SK-N-SH (cell line): ENCODE results near the gene IL9. TPM values are rescaled to one million over a fixed set of nuclear protein-coding genes. Genes with fewer than 3 reads are reported as not detected.

Experiments
- CTCF ChIA-PET: fragments of 300-600, 350-600 bp; formaldehyde crosslinking; extraction: SDS; loops from one replicate; lab custom pipeline; 2021; lab: Yijun Ruan, JAX
- POLR2A ChIA-PET: fragments of 350-600 bp; sonication (Branson Sonifier 250); formaldehyde crosslinking; extraction: SDS; loops from one replicate; lab custom pipeline; 2020; ENCODE audit warnings: antibody characterized with exemption, inconsistent platforms; lab: Yijun Ruan, JAX
- DNase-seq: peaks from one replicate; pipeline ENCODE4 v3.0.0; 2012
- H2AFZ ChIP-seq: fragments of 200-600 bp; sonication (generic); 2 replicates; pipeline ENCODE4 v1.8.1; 2016; ENCODE audit warnings: antibody characterized with exemption, mild to moderate bottlenecking, low read depth
- H3F3A ChIP-seq: fragments of 200-600 bp; sonication (generic); replicated peaks from 2 replicates; pipeline ENCODE3; 2016; ENCODE audit warnings: antibody characterized with exemption, mild to moderate bottlenecking; ENCODE audit not compliant: insufficient read depth
- H3K27ac ChIP-seq, 2 experiments: fragments of 200-500 bp in 1 of 2; fragments of 200-600 bp in 1 of 2; sonication (Bioruptor generic) in 1 of 2; sonication (generic), shearing (Covaris generic) in 1 of 2; 2 replicates each; pipeline versions ENCODE4 v1.5.1 to v1.6.1; 2014 to 2016; ENCODE audit warnings: low read depth in 2 of 2, inconsistent platforms in 1 of 2, low read length in 1 of 2, mild to moderate bottlenecking in 1 of 2, mixed read lengths in 1 of 2
- H3K27me3 ChIP-seq: fragments of 200-600 bp; sonication (generic), shearing (Covaris generic); 2 replicates; pipeline ENCODE4 v1.6.1; 2016; ENCODE audit warnings: mixed run types; ENCODE audit not compliant: insufficient read depth
- H3K36me3 ChIP-seq, 2 experiments: fragments of 200-500 bp in 1 of 2; fragments of 200-600 bp in 1 of 2; sonication (Bioruptor generic) in 1 of 2; sonication (generic) in 1 of 2; replicated peaks in 1 of 2; 2 replicates each; pipeline versions ENCODE3 to v1.5.1; 2014 to 2016; ENCODE audit warnings: low read length in 1 of 2, mild to moderate bottlenecking in 1 of 2; ENCODE audit not compliant: insufficient read depth in 2 of 2, control insufficient read depth in 1 of 2
- H3K4me1 ChIP-seq, 2 experiments: fragments of 200-500 bp in 1 of 2; fragments of 200-600 bp in 1 of 2; sonication (Bioruptor generic) in 1 of 2; sonication (generic), shearing (Covaris generic) in 1 of 2; 2 replicates each; pipeline versions ENCODE4 v1.5.1 to v1.6.1; 2014 to 2016; ENCODE audit warnings: low read depth in 1 of 2, low read length in 1 of 2, mixed run types in 1 of 2; ENCODE audit not compliant: insufficient read depth in 2 of 2, control insufficient read depth in 1 of 2
- H3K4me2 ChIP-seq: fragments of 200-600 bp; sonication (generic), shearing (Covaris generic); 2 replicates; pipeline ENCODE4 v1.6.1; 2017; ENCODE audit warnings: mixed run types
- H3K4me3 ChIP-seq, 2 experiments: fragments of 200-500 bp in 1 of 2; fragments of 200-600 bp in 1 of 2; sonication (Bioruptor generic) in 1 of 2; sonication (generic), shearing (Covaris generic) in 1 of 2; 2 replicates each; pipeline versions ENCODE4 v1.5.1 to v1.8.1; 2014 to 2016; ENCODE audit warnings: low read depth in 2 of 2, inconsistent platforms in 1 of 2, low read length in 1 of 2, mild to moderate bottlenecking in 1 of 2, mixed read lengths in 1 of 2, moderate library complexity in 1 of 2
- H3K79me2 ChIP-seq: fragments of 200-600 bp; sonication (generic); 2 replicates; pipeline ENCODE4 v1.8.1; 2017; ENCODE audit warnings: mild to moderate bottlenecking; ENCODE audit not compliant: insufficient read depth
- H3K9ac ChIP-seq: fragments of 200-600 bp; sonication (generic); 2 replicates; pipeline ENCODE4 v1.6.1; 2017; ENCODE audit warnings: mixed run types
- H3K9me2 ChIP-seq: fragments of 200-600 bp; sonication (generic); 2 replicates; pipeline ENCODE4 v1.6.1; 2017; ENCODE audit warnings: mixed run types
- H3K9me3 ChIP-seq: fragments of 200-600 bp; sonication (generic); 2 replicates; pipeline ENCODE4 v1.6.1; 2017; ENCODE audit warnings: mixed run types, mild to moderate bottlenecking, moderate library complexity
- H4K20me1 ChIP-seq: fragments of 200-600 bp; sonication (generic); 2 replicates; pipeline ENCODE4 v1.6.1; 2017; ENCODE audit warnings: mild to moderate bottlenecking, mixed run types; ENCODE audit not compliant: insufficient read depth
- FOXJ3 ChIP-seq: sonication (generic); formaldehyde crosslinking; IDR thresholded peaks from 2 replicates; pipeline ENCODE4 v1.5.1; 2020; ENCODE audit warnings: mild to moderate bottlenecking, missing genetic modification reagents
- FOXM1 ChIP-seq: IDR thresholded peaks from 2 replicates; pipeline ENCODE4 v1.4.0; 2012; ENCODE audit warnings: low read depth, mild to moderate bottlenecking
- JUND ChIP-seq: IDR thresholded peaks from 2 replicates; pipeline ENCODE4 v1.4.0; 2012
- MEF2A ChIP-seq: IDR thresholded peaks from 2 replicates; pipeline ENCODE4 v1.4.0; 2012; ENCODE audit warnings: low read depth, borderline replicate concordance
- MXI1 ChIP-seq: IDR thresholded peaks from 2 replicates; pipeline ENCODE4 v1.6.1; 2012; ENCODE audit warnings: mild to moderate bottlenecking, low read depth, low read length, improper control_type of control experiment
- NFIC ChIP-seq: IDR thresholded peaks from 2 replicates; pipeline ENCODE4 v1.4.0; 2012; ENCODE audit warnings: borderline replicate concordance
- POLR2AphosphoS5 ChIP-seq: IDR thresholded peaks from 2 replicates; pipeline ENCODE4 v1.6.1; 2012; ENCODE audit warnings: low read depth, low read length
- REST ChIP-seq: IDR thresholded peaks from 2 replicates; pipeline ENCODE4 v1.6.1; 2012; ENCODE audit warnings: mild to moderate bottlenecking, low read depth, low read length, moderate library complexity
- RXRA ChIP-seq: IDR thresholded peaks from 2 replicates; pipeline ENCODE4 v1.4.0; 2012; ENCODE audit warnings: low read depth, mild to moderate bottlenecking, borderline replicate concordance
- SIN3A ChIP-seq: IDR thresholded peaks from 2 replicates; pipeline ENCODE4 v1.6.1; 2012; ENCODE audit warnings: low read depth, mild to moderate bottlenecking, low read length, moderate library complexity, borderline replicate concordance
- SMC3 ChIP-seq: IDR thresholded peaks from 2 replicates; pipeline ENCODE4 v1.6.1; 2012; ENCODE audit warnings: low read depth, low read length, improper control_type of control experiment
- TAF1 ChIP-seq: IDR thresholded peaks from 2 replicates; pipeline ENCODE4 v1.6.1; 2012; ENCODE audit warnings: low read depth, mild to moderate bottlenecking, low read length, moderate library complexity, borderline replicate concordance
- USF1 ChIP-seq: IDR thresholded peaks from 2 replicates; pipeline ENCODE4 v1.4.0; 2012; ENCODE audit warnings: low read depth, borderline replicate concordance
- WGBS: methylation state at CpG from one replicate; pipeline ENCODE4 v1.1.6; 2017; ENCODE audit warnings: low lambda C conversion rate; 5-methylcytosine and 5-hydroxymethylcytosine counted together
- polyA plus RNA-seq, 3 experiments: library from polyadenylated mRNA; depleted of rRNA; stranded (reverse); fragments of >200 nt; gene quantifications; 2 replicates each; pipeline ENCODE4 v1.2.3, GENCODE V29; 2012
- TF ChIP-seq, protein P1 (sequence below): IDR thresholded peaks from 2 replicates; pipeline ENCODE4 v1.4.0; 2012; ENCODE audit warnings: low read depth, borderline replicate concordance

IL9 gene
- polyA plus RNA-seq, 1 of the 3 experiments (the other 2 are of a cell fraction): not detected

DNA sequence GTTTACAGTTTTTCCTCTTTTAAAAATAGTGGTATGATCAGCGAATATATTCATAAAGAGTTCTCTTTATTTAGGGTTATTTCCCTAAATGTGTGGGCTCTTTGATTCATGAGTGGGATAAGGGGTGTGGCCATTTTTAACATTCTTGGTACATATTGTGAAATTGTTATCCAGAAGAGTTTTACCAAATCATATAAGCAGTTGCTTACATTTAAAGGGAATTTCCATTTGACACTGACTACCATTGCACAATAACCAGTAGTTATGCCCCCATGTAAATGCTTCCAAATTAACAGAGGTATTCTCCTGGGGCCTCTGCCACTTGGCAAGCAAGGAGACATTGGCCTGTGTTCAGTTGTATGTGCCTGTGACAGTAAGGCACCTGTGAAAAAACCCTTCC, 34.0 kb downstream of the IL9 start:
- Histone ChIP-seq H3K27me3 (no peaks in the 10 kb centered on the region), H3K4me2 (no peak overlapping the region), H3K4me1 (no peaks in the 10 kb centered on the region), H4K20me1 (no peaks in the 10 kb centered on the region), H3K9me2 (no peaks in the 10 kb centered on the region), H3F3A (no peaks in the 10 kb centered on the region), H3K9me3 (no peaks in the 10 kb centered on the region), H3K79me2 (no peaks in the 10 kb centered on the region), H3K36me3 (no peaks in the 10 kb centered on the region), H3K4me3 (no peak overlapping the region), H2AFZ (no peak overlapping the region), H3K9ac (no peak overlapping the region), H3K27ac (no peak overlapping the region)
- POLR2A ChIA-PET: no interaction called here
- no peak for DNase-seq
- TF ChIP-seq REST (no peak), FOXJ3 (CRISPR knock-in tag) (no peak), MXI1 (no peak), JUND (no peak), RXRA (no peak), USF1 (no peak), POLR2AphosphoS5 (no peak), MEF2A (no peak), SMC3 (no peak), NFIC (no peak), FOXM1 (no peak), SIN3A (no peak), TAF1 (no peak)
- TF ChIP-seq, protein P1, sequence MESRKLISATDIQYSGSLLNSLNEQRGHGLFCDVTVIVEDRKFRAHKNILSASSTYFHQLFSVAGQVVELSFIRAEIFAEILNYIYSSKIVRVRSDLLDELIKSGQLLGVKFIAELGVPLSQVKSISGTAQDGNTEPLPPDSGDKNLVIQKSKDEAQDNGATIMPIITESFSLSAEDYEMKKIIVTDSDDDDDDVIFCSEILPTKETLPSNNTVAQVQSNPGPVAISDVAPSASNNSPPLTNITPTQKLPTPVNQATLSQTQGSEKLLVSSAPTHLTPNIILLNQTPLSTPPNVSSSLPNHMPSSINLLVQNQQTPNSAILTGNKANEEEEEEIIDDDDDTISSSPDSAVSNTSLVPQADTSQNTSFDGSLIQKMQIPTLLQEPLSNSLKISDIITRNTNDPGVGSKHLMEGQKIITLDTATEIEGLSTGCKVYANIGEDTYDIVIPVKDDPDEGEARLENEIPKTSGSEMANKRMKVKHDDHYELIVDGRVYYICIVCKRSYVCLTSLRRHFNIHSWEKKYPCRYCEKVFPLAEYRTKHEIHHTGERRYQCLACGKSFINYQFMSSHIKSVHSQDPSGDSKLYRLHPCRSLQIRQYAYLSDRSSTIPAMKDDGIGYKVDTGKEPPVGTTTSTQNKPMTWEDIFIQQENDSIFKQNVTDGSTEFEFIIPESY: no peak
- CTCF ChIA-PET: interaction anchor here (1.0 to 2.6 kb wide), 2 partner anchors 16 to 32 kb away, joined by 4 to 8 read pairs; no protein-coding TSS in a partner anchor
- 31% methylated on average over 1 of the region's 1 CpG for WGBS
